GM12873 (cell line): ENCODE data around the gene SIRPB2.

Experiments used
- TF ChIP-seq, protein P1 (sequence below): IDR thresholded peaks from 2 replicates; pipeline ENCODE4 v1.5.1; 2012; ENCODE audit warnings: low read depth, mild to moderate bottlenecking, moderate library complexity, low read length, control low read depth; ENCODE audit not compliant: insufficient read depth; ENCODE audit errors: missing control alignments

The SIRPB2 gene

DNA sequence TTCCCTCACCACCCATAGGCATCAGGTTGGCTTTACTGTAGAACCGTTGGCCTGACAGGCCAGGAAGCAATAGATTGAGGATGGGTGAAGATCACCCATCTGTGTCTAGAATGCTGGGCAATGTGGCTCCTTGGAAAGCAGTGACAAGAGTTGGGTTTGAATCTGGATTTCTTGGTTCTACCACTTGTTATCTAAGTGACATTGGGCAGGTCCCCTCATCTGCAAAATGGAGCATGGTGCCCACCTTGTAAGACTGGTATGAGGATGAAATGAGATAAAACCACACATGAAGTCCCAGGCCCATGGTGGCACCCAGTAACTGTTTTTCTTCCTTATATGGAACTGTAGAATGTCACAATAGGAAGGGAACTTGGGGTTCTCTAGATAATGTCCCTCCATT is 22.6 kb upstream of the SIRPB2 start:
- TF ChIP-seq, protein P1, sequence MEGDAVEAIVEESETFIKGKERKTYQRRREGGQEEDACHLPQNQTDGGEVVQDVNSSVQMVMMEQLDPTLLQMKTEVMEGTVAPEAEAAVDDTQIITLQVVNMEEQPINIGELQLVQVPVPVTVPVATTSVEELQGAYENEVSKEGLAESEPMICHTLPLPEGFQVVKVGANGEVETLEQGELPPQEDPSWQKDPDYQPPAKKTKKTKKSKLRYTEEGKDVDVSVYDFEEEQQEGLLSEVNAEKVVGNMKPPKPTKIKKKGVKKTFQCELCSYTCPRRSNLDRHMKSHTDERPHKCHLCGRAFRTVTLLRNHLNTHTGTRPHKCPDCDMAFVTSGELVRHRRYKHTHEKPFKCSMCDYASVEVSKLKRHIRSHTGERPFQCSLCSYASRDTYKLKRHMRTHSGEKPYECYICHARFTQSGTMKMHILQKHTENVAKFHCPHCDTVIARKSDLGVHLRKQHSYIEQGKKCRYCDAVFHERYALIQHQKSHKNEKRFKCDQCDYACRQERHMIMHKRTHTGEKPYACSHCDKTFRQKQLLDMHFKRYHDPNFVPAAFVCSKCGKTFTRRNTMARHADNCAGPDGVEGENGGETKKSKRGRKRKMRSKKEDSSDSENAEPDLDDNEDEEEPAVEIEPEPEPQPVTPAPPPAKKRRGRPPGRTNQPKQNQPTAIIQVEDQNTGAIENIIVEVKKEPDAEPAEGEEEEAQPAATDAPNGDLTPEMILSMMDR, result no peak

DNA sequence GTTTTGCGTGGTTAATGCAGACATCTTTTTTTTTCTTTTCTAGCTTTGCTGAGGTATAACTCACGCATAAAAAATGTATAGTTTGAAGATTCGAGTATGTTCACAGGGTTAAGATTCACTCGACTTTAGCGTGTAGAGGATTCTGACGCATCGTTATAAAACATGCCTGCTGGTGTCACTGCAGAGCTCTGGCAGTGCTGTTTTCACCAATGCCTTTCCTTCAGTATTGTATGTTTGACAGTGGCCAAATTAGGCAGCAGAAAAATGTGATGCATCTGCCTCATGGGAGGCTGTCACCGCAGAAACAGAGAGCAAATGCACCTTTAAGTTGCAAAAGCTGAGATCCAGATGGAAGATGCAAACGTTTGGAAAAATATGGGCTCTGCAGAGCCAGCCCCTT is 18.0 kb upstream of the SIRPB2 start:
- TF ChIP-seq, protein P1, result peak; percentile 55

DNA sequence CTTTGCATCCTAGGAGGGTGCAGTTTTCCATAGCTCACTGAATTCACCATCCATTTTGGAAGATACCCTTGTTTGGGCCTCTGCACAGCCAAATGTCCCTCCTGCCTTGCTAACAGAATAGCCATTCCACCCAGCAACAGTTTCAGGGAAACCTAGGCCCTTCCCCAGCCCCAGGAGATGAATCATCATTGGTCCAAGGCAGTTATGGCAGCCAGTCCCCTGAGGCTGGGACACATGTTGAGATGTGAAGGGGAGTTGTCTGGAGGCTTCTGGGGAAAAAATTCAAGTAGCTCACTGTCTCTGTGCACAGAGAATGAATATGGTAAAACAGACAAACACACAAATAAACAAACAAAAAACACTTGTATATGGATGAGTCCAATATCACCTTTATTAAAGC is 17.4 kb upstream of the SIRPB2 start:
- TF ChIP-seq, protein P1, result no peak

DNA sequence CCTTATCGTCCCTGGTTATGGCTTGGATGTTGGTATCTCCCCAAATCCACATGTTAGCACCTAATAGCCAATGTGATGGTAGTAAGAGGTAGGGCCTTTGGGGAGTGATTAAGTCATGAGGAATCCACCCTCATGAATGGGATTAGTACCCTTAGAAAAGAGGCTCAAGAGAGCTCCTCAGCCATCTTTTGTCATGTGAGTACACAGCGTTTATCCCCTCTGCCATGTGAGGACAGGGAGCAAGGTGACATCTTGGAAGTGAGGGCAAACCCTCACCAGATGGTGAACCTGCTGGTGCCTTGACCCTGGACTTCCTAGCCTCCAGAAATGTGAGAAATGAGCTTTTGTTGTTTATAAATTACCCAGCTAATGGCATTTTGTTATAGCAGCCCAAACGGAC is 16.1 kb upstream of the SIRPB2 start:
- TF ChIP-seq, protein P1, result no peak

DNA sequence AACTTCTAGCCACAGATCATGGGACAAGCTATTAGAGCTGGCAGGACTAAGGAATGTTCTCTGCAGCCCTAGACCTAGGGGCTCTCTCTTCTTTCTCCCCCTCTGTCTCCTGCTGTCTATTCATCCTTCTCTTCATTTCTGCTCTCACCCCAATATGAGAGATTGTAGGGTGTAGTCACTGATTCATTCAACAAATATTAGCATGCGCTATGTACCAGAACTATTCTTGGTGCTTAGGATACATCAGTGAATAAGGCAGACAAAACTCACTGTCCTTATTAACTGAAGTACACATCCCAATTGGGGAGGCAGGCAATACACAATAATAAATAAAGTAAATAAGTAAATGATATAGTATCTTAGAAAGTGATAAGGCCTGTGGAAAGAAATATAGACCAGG is 14.7 kb upstream of the SIRPB2 start:
- TF ChIP-seq, protein P1, result no peak

DNA sequence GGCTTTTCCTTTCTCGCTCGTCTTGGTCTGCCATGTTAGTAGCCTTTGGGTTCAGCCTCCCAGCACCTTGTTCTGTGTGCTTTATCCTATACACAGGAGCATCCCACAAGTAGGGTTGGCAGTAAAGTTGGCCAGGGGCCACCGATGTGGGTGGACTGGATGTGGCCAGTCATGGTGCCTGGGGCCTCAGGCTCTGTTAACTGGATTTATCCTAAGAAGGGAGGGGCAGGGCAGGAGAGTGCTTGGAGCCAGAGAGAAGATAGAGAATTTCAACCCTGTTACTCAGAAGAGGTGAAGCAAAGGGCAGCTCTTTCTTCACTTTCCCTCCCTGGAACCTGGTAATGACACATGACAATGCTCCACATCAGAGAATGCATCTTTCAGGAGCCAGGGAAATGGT is 14.1 kb upstream of the SIRPB2 start:
- TF ChIP-seq, protein P1, result no peak

DNA sequence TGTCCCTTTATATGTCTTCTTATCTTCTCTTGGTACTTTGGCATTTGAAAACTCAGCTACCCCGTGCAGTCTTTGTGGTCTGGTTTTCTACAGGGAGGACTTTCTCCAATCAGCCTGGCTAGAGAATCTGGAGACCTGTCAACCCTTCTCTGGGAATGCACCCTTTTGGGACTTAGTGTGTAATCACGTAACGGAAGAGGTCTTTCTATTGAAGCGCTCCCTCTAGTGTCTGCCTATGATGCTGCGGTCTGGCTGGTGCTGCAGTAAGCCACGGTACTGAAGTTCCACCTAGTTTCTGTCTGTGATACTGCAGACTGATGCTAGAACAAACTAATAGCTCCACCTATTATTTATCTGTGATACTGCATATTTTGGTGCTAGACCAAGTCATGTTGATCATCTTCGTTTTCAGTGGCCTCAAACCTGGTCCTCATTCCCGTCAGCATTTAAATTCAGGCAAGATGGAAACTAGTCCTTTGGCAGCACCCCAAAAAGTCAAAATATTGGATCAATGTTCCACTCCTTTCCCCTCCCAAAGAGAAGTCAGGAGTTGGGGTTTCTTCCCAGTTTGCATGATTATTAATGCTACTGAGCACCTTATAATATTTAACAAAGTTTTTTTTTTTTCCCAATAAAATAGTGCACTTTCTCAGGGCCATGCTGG is 12.5 kb upstream of the SIRPB2 start:
- TF ChIP-seq, protein P1, result peak; percentile 99
